AG20443 (cell line): Measurements from ENCODE around the gene CCDC134.
"Not testable (repeated sequence)": the region's sequence is repeated elsewhere in the genome, so short reads cannot be mapped to it uniquely, and the experiment has no call there.

Experiments
- DNase-seq: peaks from one replicate; pipeline ENCODE4 v3.0.0; 2012; ENCODE audit warnings: low spot score, mixed read lengths

Gene CCDC134

GRCh38 chr22:41825376-41825775 is 24.9 kb downstream of the CCDC134 start:
- peak; percentile 49 for DNase-seq

GRCh38 chr22:41826021-41826420 is 25.5 kb downstream of the CCDC134 start:
- DNase-seq = no peak

- no peak for DNase-seq
Measured at GRCh38 chr22:41826430-41827383, 26.2 kb downstream of the CCDC134 start.

- DNase-seq = no peak
Measured at GRCh38 chr22:41827671-41828070, 27.2 kb downstream of the CCDC134 start.

- DNase-seq = no peak
Measured at GRCh38 chr22:41828516-41828915, 28.0 kb downstream of the CCDC134 start.

- DNase-seq = no peak
Measured at GRCh38 chr22:41830174-41830573, 29.7 kb downstream of the CCDC134 start.

- DNase-seq = no peak
Measured at GRCh38 chr22:41831383-41831782, 30.9 kb downstream of the CCDC134 start.

GRCh38 chr22:41831828-41832552 is 31.5 kb downstream of the CCDC134 start:
- DNase-seq = no peak

- peak; percentile 99 for DNase-seq
Measured at GRCh38 chr22:41832553-41833368, 32.3 kb downstream of the CCDC134 start, which contains the start of gene SREBF2. Gene SREBF2, plus strand, starts transcription at chr22:41833105. Its CDS starts 166 bp downstream, at chr22:41833271.

- DNase-seq = peak; percentile 46
Measured at GRCh38 chr22:41833369-41834004, 33.0 kb downstream of the CCDC134 start.

- no peak for DNase-seq
Measured at GRCh38 chr22:41834005-41834944, 33.8 kb downstream of the CCDC134 start.

GRCh38 chr22:41835462-41835861 is 35.0 kb downstream of the CCDC134 start:
- DNase-seq = not testable (repeated sequence)

GRCh38 chr22:41836551-41836950 is 36.1 kb downstream of the CCDC134 start:
- DNase-seq = no peak

- DNase-seq = no peak
Measured at GRCh38 chr22:41838842-41839618, 38.6 kb downstream of the CCDC134 start.

- no peak for DNase-seq
Measured at GRCh38 chr22:41840216-41840615, 39.7 kb downstream of the CCDC134 start.

GRCh38 chr22:41841085-41841712 is 40.7 kb downstream of the CCDC134 start:
- no peak for DNase-seq

GRCh38 chr22:41842996-41843970 is 42.8 kb downstream of the CCDC134 start:
- no peak for DNase-seq

- no peak for DNase-seq
Measured at GRCh38 chr22:41844036-41844435, 43.6 kb downstream of the CCDC134 start.
